MM.1S (cell line): Measurements from ENCODE around the gene AK8.
A peak's percentile ranks its signal among the peaks of the same experiment; 100 is the strongest.

ENCODE experiments used
- DNase-seq: peaks from one replicate; pipeline ENCODE4 v3.0.0-alpha.2; 2015
- H2AFZ ChIP-seq: fragments of 300-600 bp; sonication (generic); 2 replicates; pipeline ENCODE4 v1.6.0; 2016; ENCODE audit warnings: antibody characterized with exemption, low read length
- H3F3A ChIP-seq: fragments of 300-600 bp; sonication (generic); 2 replicates; pipeline ENCODE4 v1.6.1; 2016; ENCODE audit warnings: mild to moderate bottlenecking, antibody characterized with exemption, low read length, moderate library complexity, mixed read lengths; ENCODE audit not compliant: insufficient read depth
- H3K27ac ChIP-seq: fragments of 300-600 bp; sonication (generic); 2 replicates; pipeline ENCODE4 v1.5.1; 2016; ENCODE audit warnings: mild to moderate bottlenecking, low read length
- H3K27me3 ChIP-seq: fragments of 300-600 bp; sonication (generic); replicated peaks from 2 replicates; pipeline ENCODE4 v1.6.0; 2016; ENCODE audit warnings: low read length; ENCODE audit not compliant: insufficient read depth
- H3K36me3 ChIP-seq: fragments of 300-600 bp; sonication (generic); replicated peaks from 2 replicates; pipeline ENCODE4 v1.6.1; 2016; ENCODE audit warnings: mild to moderate bottlenecking, low read length, mixed read lengths; ENCODE audit not compliant: insufficient read depth
- H3K4me1 ChIP-seq: fragments of 300-600 bp; sonication (generic); 2 replicates; pipeline ENCODE4 v1.6.1; 2016; ENCODE audit warnings: low read length, mixed read lengths
- H3K4me2 ChIP-seq: fragments of 300-600 bp; sonication (generic); 2 replicates; pipeline ENCODE4 v1.6.0; 2016; ENCODE audit warnings: low read depth, low read length
- H3K4me3 ChIP-seq: fragments of 300-600 bp; sonication (generic); 2 replicates; pipeline ENCODE4 v1.5.1; 2016; ENCODE audit warnings: low read length, mixed read lengths
- H3K79me2 ChIP-seq: fragments of 300-600 bp; sonication (generic); 2 replicates; pipeline ENCODE4 v1.6.1; 2016; ENCODE audit warnings: mixed run types, low read length, mixed read lengths
- H3K9ac ChIP-seq: fragments of 300-600 bp; sonication (generic); 2 replicates; pipeline ENCODE4 v1.6.1; 2016; ENCODE audit warnings: low read length, mixed read lengths
- H3K9me2 ChIP-seq: fragments of 300-600 bp; sonication (generic); replicated peaks from 2 replicates; pipeline ENCODE4 v1.6.1; 2016; ENCODE audit warnings: mild to moderate bottlenecking, low read length, mixed read lengths; ENCODE audit not compliant: insufficient read depth
- H3K9me3 ChIP-seq: fragments of 300-600 bp; sonication (generic); replicated peaks from 2 replicates; pipeline ENCODE4 v1.6.1; 2016; ENCODE audit warnings: mild to moderate bottlenecking, low read length, mixed read lengths; ENCODE audit not compliant: insufficient read depth
- H4K20me1 ChIP-seq: fragments of 300-600 bp; sonication (generic); 2 replicates; pipeline ENCODE4 v1.6.1; 2016; ENCODE audit warnings: mild to moderate bottlenecking, low read length, moderate library complexity, mixed read lengths; ENCODE audit not compliant: insufficient read depth
- CTCF ChIP-seq: fragments of 300-600 bp; sonication (generic); IDR thresholded peaks from 2 replicates; pipeline ENCODE4 v1.5.1; 2016; ENCODE audit warnings: antibody characterized with exemption, low read length, mixed read lengths
- EZH2 ChIP-seq: fragments of 300-600 bp; sonication (generic); optimal IDR thresholded peaks from 2 replicates; pipeline ENCODE3; 2017; ENCODE audit warnings: low read depth, mild to moderate bottlenecking, antibody characterized with exemption, low read length, mixed read lengths
- EZH2phosphoT487 ChIP-seq: fragments of 300-600 bp; sonication (generic); IDR thresholded peaks from 2 replicates; pipeline ENCODE4 v1.6.1; 2018; ENCODE audit warnings: antibody characterized with exemption, low read length

AK8 gene

GRCh38 chr9:132800038-132800648, 77.9 kb downstream of the AK8 start:
- no peak overlapping the region for H3K27ac ChIP-seq
- H4K20me1 ChIP-seq = no peaks in the 10 kb centered on the region
- peak; percentile 79 for DNase-seq
- no peaks in the 10 kb centered on the region for H3K9me3 ChIP-seq
- H3F3A ChIP-seq = no peaks in the 10 kb centered on the region
- H3K9me2 ChIP-seq = no peaks in the 10 kb centered on the region
- H3K4me2 ChIP-seq = peak overlapping the region; percentile 54; the same call in 1 of the 2 replicates
- H2AFZ ChIP-seq = no peak overlapping the region
- TF ChIP-seq EZH2phosphoT487 = no peak
- no peak for TF ChIP-seq EZH2
- peak; percentile 84 for TF ChIP-seq CTCF
- H3K9ac ChIP-seq = no peak overlapping the region
- no peaks in the 10 kb centered on the region for H3K79me2 ChIP-seq
- H3K36me3 ChIP-seq = no peaks in the 10 kb centered on the region
- H3K27me3 ChIP-seq = peaks cover 81% of the 10 kb centered on the region
- H3K4me1 ChIP-seq = no peaks in the 10 kb centered on the region
- no peak overlapping the region for H3K4me3 ChIP-seq

GRCh38 chr9:132798817-132799790, 79.0 kb downstream of the AK8 start:
- H3K9me2 ChIP-seq = no peaks in the 10 kb centered on the region
- no peaks in the 10 kb centered on the region for H3K79me2 ChIP-seq
- H3K9me3 ChIP-seq = no peaks in the 10 kb centered on the region
- TF ChIP-seq CTCF (no peak), EZH2 (no peak), EZH2phosphoT487 (no peak)
- no peaks in the 10 kb centered on the region for H3K4me1 ChIP-seq
- H3K27ac ChIP-seq = no peak overlapping the region
- H3K9ac ChIP-seq = no peak overlapping the region
- no peaks in the 10 kb centered on the region for H3K36me3 ChIP-seq
- H3F3A ChIP-seq = no peaks in the 10 kb centered on the region
- H3K4me2 ChIP-seq = no peak overlapping the region
- peaks cover 81% of the 10 kb centered on the region for H3K27me3 ChIP-seq
- DNase-seq = no peak
- no peak overlapping the region for H2AFZ ChIP-seq
- H4K20me1 ChIP-seq = no peaks in the 10 kb centered on the region
- H3K4me3 ChIP-seq = no peak overlapping the region

- no peaks in the 10 kb centered on the region for H3F3A ChIP-seq
- no peaks in the 10 kb centered on the region for H3K79me2 ChIP-seq
- no peaks in the 10 kb centered on the region for H4K20me1 ChIP-seq
- peaks cover 83% of the 10 kb centered on the region for H3K27me3 ChIP-seq
- H3K9me3 ChIP-seq = no peaks in the 10 kb centered on the region
- H3K4me1 ChIP-seq = no peaks in the 10 kb centered on the region
- H3K9ac ChIP-seq = no peak overlapping the region
- DNase-seq = no peak
- no peak overlapping the region for H3K27ac ChIP-seq
- TF ChIP-seq CTCF = no peak
- TF ChIP-seq EZH2 = no peak
- TF ChIP-seq EZH2phosphoT487 = no peak
- no peaks in the 10 kb centered on the region for H3K36me3 ChIP-seq
- no peak overlapping the region for H3K4me3 ChIP-seq
- H2AFZ ChIP-seq = no peak overlapping the region
- H3K4me2 ChIP-seq = no peak overlapping the region
- H3K9me2 ChIP-seq = no peaks in the 10 kb centered on the region
Measured at GRCh38 chr9:132797861-132798659, 80.0 kb downstream of the AK8 start.
